Sigmoid colon (tissue), 7 donors: ENCODE measurements around the gene NFATC1. TPM values are rescaled to one million over a fixed set of nuclear protein-coding genes. Genes with fewer than 3 reads are reported as not detected.

Experiments used
- DNase-seq: peaks from one replicate; pipeline ENCODE4 v3.0.0-alpha.2; 2019
- H3K27ac ChIP-seq, 4 donors: fragments of 200-600 bp; sonication (generic); one replicate each; pipeline ENCODE4 v1.5.1; 2016 to 2019; ENCODE audit warnings: mild to moderate bottlenecking in 1 of 4
- H3K27me3 ChIP-seq, 3 donors: fragments of 200-600 bp; sonication (generic); one replicate each; pipeline ENCODE4 v1.5.1; 2019; ENCODE audit warnings: mild to moderate bottlenecking in 1 of 3
- H3K36me3 ChIP-seq, 4 donors: fragments of 200-600 bp; sonication (generic); one replicate each; pipeline ENCODE4 v1.5.1; 2016 to 2019
- H3K4me1 ChIP-seq, 4 donors: fragments of 200-600 bp; sonication (generic); one replicate each; pipeline ENCODE4 v1.5.1; 2017 to 2019
- H3K4me3 ChIP-seq, 4 donors: fragments of 200-600 bp; sonication (generic); one replicate each; pipeline ENCODE4 v1.5.1; 2017 to 2019; ENCODE audit warnings: mild to moderate bottlenecking in 2 of 4, moderate library complexity in 1 of 4
- H3K9me3 ChIP-seq, 4 donors: fragments of 200-600 bp in 3 of 4; sonication (generic) in 3 of 4; one replicate each; pipeline versions ENCODE4 v1.5.1 to v1.6.1; 2013 to 2019
- CTCF ChIP-seq, 4 experiments: fragments of 450-650 bp in 3 of 4; fragments of 200-600 bp in 1 of 4; IDR thresholded peaks; one replicate each; pipeline ENCODE4 v1.5.1; 2016 to 2019; ENCODE audit warnings: antibody characterized with exemption in 4 of 4, mild to moderate bottlenecking in 3 of 4, moderate library complexity in 2 of 4
- EP300 ChIP-seq, 4 donors: sonication (generic); formaldehyde crosslinking; IDR thresholded peaks; one replicate each; pipeline ENCODE4 v1.6.1; 2017; ENCODE audit warnings: antibody characterized with exemption in 4 of 4
- POLR2A ChIP-seq, 2 donors: fragments of 450-650 bp; IDR thresholded peaks; one replicate each; pipeline ENCODE4 v1.6.1; 2016; ENCODE audit warnings: antibody characterized with exemption in 2 of 2, mild to moderate bottlenecking in 2 of 2, moderate library complexity in 2 of 2
- POLR2AphosphoS5 ChIP-seq, 4 donors: sonication (generic); formaldehyde crosslinking; IDR thresholded peaks; one replicate each; pipeline ENCODE4 v1.6.1; 2017; ENCODE audit warnings: antibody characterized with exemption in 4 of 4
- WGBS, 2 donors: extraction: QIAGEN DNeasy Blood & Tissue Kit; methylation state at CpG; one replicate each; pipeline ENCODE4 v1.1.7; 2013; 5-methylcytosine and 5-hydroxymethylcytosine counted together
- intact Hi-C: fragments of 100-400 bp; cut with DNase I; formaldehyde crosslinking; loops from one replicate; pipeline ENCODE4 v1.15.1; 2023
- polyA plus RNA-seq, 3 donors: library from polyadenylated mRNA; stranded (reverse); fragments of 200-250 nt; gene quantifications; one replicate each; pipeline ENCODE4 v1.2.3, GENCODE V29; 2013
- total RNA-seq, 4 donors: library from RNA; depleted of rRNA; stranded (reverse); fragments of >200 nt; gene quantifications; one replicate each; pipeline ENCODE4 v1.1.0, GENCODE V29; 2016
- donor health status: healthy with polysubstance abuse.
- donor health status: Bipolar disorder and iron deficiency.
- donor health status: healthy.

The NFATC1 gene
- total and polyA plus RNA-seq, 7 donors: 1.6 to 13.8 (median 10.7) TPM

- H3K36me3 ChIP-seq: no peaks in the 10 kb centered on the region
- H3K4me1 ChIP-seq: peaks cover 0 to 16% (median 0%) of the 10 kb centered on the region in 4 donors
- no peaks in the 10 kb centered on the region for H3K27me3 ChIP-seq
- no peak for DNase-seq
- H3K4me3 ChIP-seq: no peak overlapping the region
- intact Hi-C loops: no loop called here
- no peak overlapping the region for H3K27ac ChIP-seq
- H3K9me3 ChIP-seq: no peaks in the 10 kb centered on the region
- WGBS, 2 donors: 67 to 74% methylated on average over 6 of the region's 6 CpGs
- TF ChIP-seq EP300 (IDR thresholded peaks at IDR 0.05) (no peak), CTCF (IDR thresholded peaks at IDR 0.05) (no peak), POLR2AphosphoS5 (IDR thresholded peaks at IDR 0.05) (no peak), POLR2A (IDR thresholded peaks at IDR 0.05) (no peak)
Measured at GRCh38 chr18:79387214-79387613, 8.5 kb upstream of the NFATC1 start.

- intact Hi-C loops: no loop called here
- no peak for TF ChIP-seq POLR2A (IDR thresholded peaks at IDR 0.05)
- no peak for TF ChIP-seq POLR2AphosphoS5 (IDR thresholded peaks at IDR 0.05)
- no peak for TF ChIP-seq CTCF (IDR thresholded peaks at IDR 0.05)
- no peak for TF ChIP-seq EP300 (IDR thresholded peaks at IDR 0.05)
Measured at GRCh38 chr18:79387615-79388014, 8.1 kb upstream of the NFATC1 start.

GRCh38 chr18:79388043-79388442 lies 7.7 kb upstream of the NFATC1 start:
- Histone ChIP-seq H3K4me3 (no peak overlapping the region), H3K9me3 (no peaks in the 10 kb centered on the region), H3K4me1 (peaks cover 0 to 19% (median 4%) of the 10 kb centered on the region in 4 donors), H3K36me3 (no peaks in the 10 kb centered on the region), H3K27ac (no peak overlapping the region), H3K27me3 (no peaks in the 10 kb centered on the region)
- DNase-seq: peak; percentile 58
- TF ChIP-seq POLR2A (IDR thresholded peaks at IDR 0.05): no peak
- no peak for TF ChIP-seq CTCF (IDR thresholded peaks at IDR 0.05)
- no peak for TF ChIP-seq POLR2AphosphoS5 (IDR thresholded peaks at IDR 0.05)
- no peak for TF ChIP-seq EP300 (IDR thresholded peaks at IDR 0.05)
- intact Hi-C loops: no loop called here
- 36 to 61% methylated on average over 7 of the region's 7 CpGs for WGBS, 2 donors

More at GRCh38 chr18:79387615-79388014, 8.1 kb upstream of the NFATC1 start:
- H3K27ac ChIP-seq: no peak overlapping the region
- H3K4me3 ChIP-seq: no peak overlapping the region
- no peaks in the 10 kb centered on the region for H3K36me3 ChIP-seq
- DNase-seq: peak; percentile 54
- peaks cover 0 to 16% (median 0%) of the 10 kb centered on the region in 4 donors for H3K4me1 ChIP-seq
- 45 to 64% methylated on average over 11 of the region's 11 CpGs for WGBS, 2 donors
- H3K9me3 ChIP-seq: no peaks in the 10 kb centered on the region
- H3K27me3 ChIP-seq: no peaks in the 10 kb centered on the region

GRCh38 chr18:79389689-79390088 lies 6.0 kb upstream of the NFATC1 start:
- H3K27ac ChIP-seq: no peak overlapping the region
- WGBS, 2 donors: 50 to 52% methylated on average over 4 of the region's 4 CpGs
- intact Hi-C loops: loop anchor here (5.0 kb wide), 1 partner anchor 198 kb away; no protein-coding TSS in a partner anchor
- peak; percentile 45 for DNase-seq
- H3K4me3 ChIP-seq: no peak overlapping the region
- H3K9me3 ChIP-seq: no peaks in the 10 kb centered on the region
- no peak for TF ChIP-seq POLR2AphosphoS5 (IDR thresholded peaks at IDR 0.05)
- TF ChIP-seq CTCF (IDR thresholded peaks at IDR 0.05): no peak
- TF ChIP-seq EP300 (IDR thresholded peaks at IDR 0.05): no peak
- no peak for TF ChIP-seq POLR2A (IDR thresholded peaks at IDR 0.05)
- no peaks in the 10 kb centered on the region for H3K36me3 ChIP-seq
- H3K27me3 ChIP-seq: no peaks in the 10 kb centered on the region
- H3K4me1 ChIP-seq: peaks cover 0 to 26% (median 16%) of the 10 kb centered on the region in 4 donors

- DNase-seq: peak; percentile 58
- intact Hi-C loops: loop anchor here (5.0 kb wide), 1 partner anchor 195 kb away; no protein-coding TSS in a partner anchor
- H3K9me3 ChIP-seq: no peaks in the 10 kb centered on the region
- WGBS, 2 donors: 76 to 88% methylated on average over 8 of the region's 8 CpGs
- no peak overlapping the region for H3K4me3 ChIP-seq
- H3K36me3 ChIP-seq: no peaks in the 10 kb centered on the region
- no peak overlapping the region for H3K27ac ChIP-seq
- H3K27me3 ChIP-seq: no peaks in the 10 kb centered on the region
- TF ChIP-seq POLR2AphosphoS5 (IDR thresholded peaks at IDR 0.05) (no peak), EP300 (IDR thresholded peaks at IDR 0.05) (no peak)
- peaks cover 0 to 33% (median 29%) of the 10 kb centered on the region in 4 donors for H3K4me1 ChIP-seq
Measured at GRCh38 chr18:79392226-79392625, 3.5 kb upstream of the NFATC1 start.
